HCT116 (cell line): ENCODE data around the gene PSMD4. TPM values are rescaled to one million over a fixed set of nuclear protein-coding genes. Genes with fewer than 3 reads are reported as not detected.

Source experiments
- ATAC-seq: fragments of 200-7000 bp; cut with Tn5 transposase; 2 replicates; pipeline ENCODE4 v1.9.1; 2020; ENCODE audit warnings: mild to moderate bottlenecking, moderate library complexity
- BruUV-seq: library from RNA; stranded (reverse); fragments of 400-500 nt; replicated peaks from 2 replicates; lab custom pipeline; 2021; lab: Mats Ljungman, UMichigan
- CTCF ChIA-PET: fragments of 300-600 bp; sonication (Branson Sonifier 250); formaldehyde crosslinking; loops from one replicate; lab custom pipeline; 2021; ENCODE audit warnings: antibody characterized with exemption; lab: Charles Lee
- POLR2A ChIA-PET: fragments of 300-600, 350-600 bp; sonication (Branson Sonifier 250); formaldehyde crosslinking; loops from one replicate; lab custom pipeline; 2021; ENCODE audit warnings: antibody characterized with exemption; lab: Charles Lee
- RAD21 ChIA-PET, 2 experiments: fragments of 300-600 bp; sonication (Branson Sonifier 250); formaldehyde crosslinking; loops; one replicate each; lab custom pipeline; 2023; ENCODE audit warnings: low total read pairs in 2 of 2; ENCODE audit not compliant: uncharacterized antibody in 2 of 2, unreplicated experiment in 2 of 2, low non-redundant PET in 1 of 2; lab: Charles Lee
- DNase-seq: peaks from one replicate; pipeline ENCODE4 v3.0.0-alpha.2; 2010; ENCODE audit warnings: low read depth, low spot score
- H2AFZ ChIP-seq: fragments of 200-600 bp; shearing (Covaris generic), sonication (generic); 2 replicates; pipeline ENCODE4 v1.6.1; 2017; ENCODE audit warnings: low read depth, mixed run types, mixed read lengths, antibody characterized with exemption, low read length; ENCODE audit not compliant: poor library complexity, severe bottlenecking
- H3K27ac ChIP-seq: 2 replicates; pipeline ENCODE4 v1.5.1; 2012; ENCODE audit warnings: low read depth, low read length
- H3K27me3 ChIP-seq: fragments of 200-600 bp; sonication (generic); 2 replicates; pipeline ENCODE4 v1.6.1; 2016; ENCODE audit warnings: mixed run types, low read length, mixed read lengths; ENCODE audit not compliant: insufficient read depth
- H3K36me3 ChIP-seq, 2 experiments: fragments of 200-500 bp in 1 of 2; fragments of 200-600 bp in 1 of 2; sonication (Bioruptor generic) in 1 of 2; sonication (generic) in 1 of 2; 2 replicates each; pipeline versions ENCODE4 v1.5.1 to v1.6.1; 2014 to 2016; ENCODE audit warnings: low read length in 2 of 2, inconsistent platforms in 1 of 2, mixed read lengths in 1 of 2, mixed run types in 1 of 2; ENCODE audit not compliant: insufficient read depth in 2 of 2, control insufficient read depth in 1 of 2
- H3K4me1 ChIP-seq, 2 experiments: fragments of 200-600 bp in 1 of 2; sonication (generic) in 1 of 2; 2 replicates each; pipeline versions ENCODE4 v1.5.1 to v1.6.1; 2012 to 2017; ENCODE audit warnings: low read length in 2 of 2, inconsistent platforms in 1 of 2, mild to moderate bottlenecking in 1 of 2, mixed read lengths in 1 of 2, mixed run types in 1 of 2, moderate library complexity in 1 of 2; ENCODE audit not compliant: insufficient read depth in 2 of 2, control insufficient read depth in 1 of 2
- H3K4me2 ChIP-seq: fragments of 200-600 bp; sonication (generic); 2 replicates; pipeline ENCODE4 v1.6.1; 2017; ENCODE audit warnings: mixed run types, low read length, mixed read lengths
- H3K4me3 ChIP-seq, 2 experiments: fragments of 200-600 bp in 1 of 2; sonication (generic) in 1 of 2; replicated peaks in 1 of 2; 2 replicates each; pipeline ENCODE4 v1.5.1; 2011 to 2016; ENCODE audit warnings: low read length in 2 of 2, control low read depth in 1 of 2, low read depth in 1 of 2, mild to moderate bottlenecking in 1 of 2, mixed read lengths in 1 of 2, mixed run types in 1 of 2
- H3K79me2 ChIP-seq: fragments of 200-600 bp; sonication (generic); 2 replicates; pipeline ENCODE4 v1.6.1; 2017; ENCODE audit warnings: mild to moderate bottlenecking, mixed run types, low read length, moderate library complexity, mixed read lengths; ENCODE audit not compliant: insufficient read depth
- H3K9ac ChIP-seq: fragments of 200-600 bp; sonication (generic); 2 replicates; pipeline ENCODE4 v1.6.1; 2016; ENCODE audit warnings: low read length, mixed read lengths
- H3K9me2 ChIP-seq: fragments of 200-600 bp; sonication (generic), shearing (Covaris generic); 2 replicates; pipeline ENCODE4 v1.6.1; 2017; ENCODE audit warnings: mixed run types, mild to moderate bottlenecking, moderate library complexity; ENCODE audit not compliant: insufficient read depth
- H3K9me3 ChIP-seq, 2 experiments: fragments of 200-500 bp in 1 of 2; fragments of 200-600 bp in 1 of 2; sonication (Bioruptor generic) in 1 of 2; sonication (generic) in 1 of 2; 2 replicates each; pipeline ENCODE4 v1.6.1; 2014 to 2017; ENCODE audit warnings: low read length in 2 of 2, mixed read lengths in 2 of 2, inconsistent platforms in 1 of 2, low read depth in 1 of 2, mild to moderate bottlenecking in 1 of 2, mixed run types in 1 of 2, moderate library complexity in 1 of 2; ENCODE audit not compliant: control insufficient read depth in 1 of 2, insufficient read depth in 1 of 2
- H4K20me1 ChIP-seq: fragments of 200-600 bp; sonication (generic), shearing (Covaris generic); 2 replicates; pipeline ENCODE4 v1.6.1; 2017; ENCODE audit warnings: mixed run types, mild to moderate bottlenecking, moderate library complexity; ENCODE audit not compliant: insufficient read depth
- CEBPB ChIP-seq: IDR thresholded peaks from 2 replicates; pipeline ENCODE4 v1.6.1; 2012; ENCODE audit warnings: low read depth
- ELF1 ChIP-seq: IDR thresholded peaks from 2 replicates; pipeline ENCODE4 v1.6.1; 2012; ENCODE audit warnings: low read depth, borderline replicate concordance
- EZH2phosphoT487 ChIP-seq: fragments of 200-600 bp; IDR thresholded peaks from 2 replicates; pipeline ENCODE4 v1.6.1; 2018; ENCODE audit warnings: antibody characterized with exemption, borderline replicate concordance
- FOSL1 ChIP-seq: IDR thresholded peaks from 2 replicates; pipeline ENCODE4 v1.6.1; 2012; ENCODE audit warnings: low read depth
- JUND ChIP-seq: IDR thresholded peaks from 2 replicates; pipeline ENCODE4 v1.6.1; 2012
- MAX ChIP-seq: IDR thresholded peaks from 2 replicates; pipeline ENCODE4 v1.6.1; 2012
- POLR2A ChIP-seq: IDR thresholded peaks from 2 replicates; pipeline ENCODE4 v1.7.0; 2011; ENCODE audit warnings: borderline replicate concordance; ENCODE audit not compliant: insufficient read depth, insufficient read length; ENCODE audit errors: extremely low read depth
- POLR2AphosphoS5 ChIP-seq: IDR thresholded peaks from 2 replicates; pipeline ENCODE4 v1.6.1; 2011; ENCODE audit warnings: mild to moderate bottlenecking, low read depth, low read length, moderate library complexity
- SP1 ChIP-seq: IDR thresholded peaks from 2 replicates; pipeline ENCODE4 v1.6.1; 2012; ENCODE audit warnings: low read depth
- SRF ChIP-seq: IDR thresholded peaks from 2 replicates; pipeline ENCODE4 v1.6.1; 2012; ENCODE audit warnings: low read depth
- ZFX ChIP-seq: fragments of 450-650 bp; IDR thresholded peaks from 2 replicates; pipeline ENCODE4 v1.6.1; 2017
- intact Hi-C: fragments of 100-400 bp; cut with micrococcal nuclease; formaldehyde crosslinking; loops from 2 replicates; pipeline ENCODE4 v1.10.0; 2022
- total RNA-seq: library from RNA; stranded (reverse); gene quantifications from one replicate; pipeline ENCODE4 v1.2.1, GENCODE V29; 2021; ENCODE audit not compliant: unreplicated experiment

Gene PSMD4
- total RNA-seq, 1 experiment from 2014 or later, result 225 TPM

DNA sequence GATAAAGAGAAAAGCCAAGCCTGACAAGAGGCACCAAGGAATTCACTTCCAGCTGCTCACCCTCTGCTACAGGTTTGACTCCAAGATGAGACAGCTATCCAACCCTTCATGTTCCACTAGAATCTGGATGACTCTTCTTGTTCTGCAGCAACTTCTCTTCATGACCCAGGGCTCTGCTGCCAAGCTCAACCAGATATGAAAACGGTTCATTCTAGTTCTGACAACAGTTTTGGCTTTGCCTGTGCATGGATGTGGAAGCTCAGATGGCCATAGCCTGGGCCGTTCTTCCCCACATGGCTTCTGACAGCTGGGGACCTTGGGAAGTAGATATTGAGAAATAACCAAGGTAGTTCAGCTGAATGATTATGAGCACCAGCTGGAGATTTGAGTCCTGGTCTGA is 59.0 kb downstream of the PSMD4 start:
- intact Hi-C loops, result no loop called here
- Histone ChIP-seq H3K9me3 (no peaks in the 10 kb centered on the region), H3K4me3 (no peak overlapping the region), H3K27ac (no peak overlapping the region), H3K79me2 (peaks cover 3% of the 10 kb centered on the region; the same call in 1 of the 2 replicates), H3K9ac (no peak overlapping the region), H2AFZ (no peak overlapping the region), H3K27me3 (no peaks in the 10 kb centered on the region), H3K4me1 (peaks cover 16 to 34% of the 10 kb centered on the region in 2 experiments), H4K20me1 (no peaks in the 10 kb centered on the region), H3K9me2 (no peaks in the 10 kb centered on the region), H3K36me3 (peaks cover 0 to 4% of the 10 kb centered on the region in 2 experiments; a peak in 1 of 4 replicates), H3K4me2 (no peak overlapping the region)
- ATAC-seq (no peak), DNase-seq (no peak)
- no TSS peak for BruUV-seq
- ChIA-PET POLR2A (interaction anchor here (1.8 kb wide), 1 partner anchor 14 kb away, joined by 11 read pairs; the partner anchor contains the start of gene PI4KB), CTCF (interaction anchor here (1.0 to 4.8 kb wide), 2 partner anchors 13 to 27 kb away, joined by 4 to 33 read pairs; no protein-coding TSS in a partner anchor), RAD21 (no interaction called here)
- TF ChIP-seq SRF, result no peak
- TF ChIP-seq JUND, result no peak
- TF ChIP-seq CEBPB, result no peak
- no peak for TF ChIP-seq POLR2AphosphoS5
- no peak for TF ChIP-seq POLR2A
- no peak for TF ChIP-seq ZFX
- no peak for TF ChIP-seq MAX
- TF ChIP-seq ELF1, result no peak

GRCh38 chr1:151314137-151314875 is 59.8 kb downstream of the PSMD4 start:
- H3K9me3 ChIP-seq, result no peaks in the 10 kb centered on the region
- BruUV-seq, result no TSS peak
- no peak for TF ChIP-seq EZH2phosphoT487
- TF ChIP-seq SP1, result peak; percentile 10; the same call in 1 of the 2 replicates
- TF ChIP-seq FOSL1, result peak; percentile 50
- H3K9ac ChIP-seq, result no peak overlapping the region
- H3K4me3 ChIP-seq, result no peak overlapping the region
- intact Hi-C loops, result no loop called here
- H2AFZ ChIP-seq, result no peak overlapping the region
- no peaks in the 10 kb centered on the region for H3K27me3 ChIP-seq
- peaks cover 0 to 4% of the 10 kb centered on the region in 2 experiments; a peak in 1 of 4 replicates for H3K36me3 ChIP-seq
- H4K20me1 ChIP-seq, result no peaks in the 10 kb centered on the region
- ATAC-seq (peak; percentile 53; the same call in 1 of the 2 replicates), DNase-seq (no peak)
- peak overlapping the region; percentile 39 for H3K4me2 ChIP-seq
- POLR2A ChIA-PET, result interaction anchor here (1.8 kb wide), 1 partner anchor 13 kb away, joined by 11 read pairs; the partner anchor contains the start of gene PI4KB
- no peaks in the 10 kb centered on the region for H3K9me2 ChIP-seq
- CTCF ChIA-PET, result interaction anchor here (1.0 to 4.8 kb wide), 2 partner anchors 13 to 26 kb away, joined by 4 to 33 read pairs; no protein-coding TSS in a partner anchor
- no peak overlapping the region for H3K27ac ChIP-seq
- RAD21 ChIA-PET, result no interaction called here
- peaks cover 16 to 34% of the 10 kb centered on the region in 2 experiments for H3K4me1 ChIP-seq
- H3K79me2 ChIP-seq, result peaks cover 3% of the 10 kb centered on the region; the same call in 1 of the 2 replicates
